Measurements from ENCODE around the gene DSCAM. TPM values are rescaled to one million over a fixed set of nuclear protein-coding genes. Genes with fewer than 3 reads are reported as not detected.

The DSCAM gene
- total RNA-seq, 1 donor from 2014 or later: not detected

DNA sequence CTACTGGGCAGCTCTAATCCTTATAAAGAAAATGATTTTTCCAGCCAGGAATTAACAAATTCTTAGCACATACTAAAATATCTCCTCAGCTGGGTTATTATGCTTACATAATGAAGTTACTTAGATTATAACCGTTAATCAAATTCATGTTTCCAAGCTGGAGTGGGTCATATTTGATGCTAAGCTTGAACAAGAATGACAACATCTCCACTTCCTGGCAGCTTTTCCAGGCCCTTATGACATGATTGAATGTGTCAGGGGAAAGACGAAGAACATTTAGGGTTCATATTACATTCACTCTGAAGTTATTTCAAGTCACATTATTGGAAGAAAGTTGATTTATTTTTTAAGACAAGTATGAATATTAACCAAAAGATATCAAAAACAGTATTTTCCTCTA is 646.0 kb downstream of the DSCAM start:
- Histone ChIP-seq H3K4me1 (no peaks in the 10 kb centered on the region), H3K27me3 (ENCODE audit: low read depth) (no peaks in the 10 kb centered on the region), H3K4me3 (no peak overlapping the region), H3K36me3 (no peaks in the 10 kb centered on the region), H3K9me3 (replicated peaks) (no peaks in the 10 kb centered on the region), H3K27ac (replicated peaks) (no peak overlapping the region)
- DNase-seq: no peak
- TF ChIP-seq, protein P1, sequence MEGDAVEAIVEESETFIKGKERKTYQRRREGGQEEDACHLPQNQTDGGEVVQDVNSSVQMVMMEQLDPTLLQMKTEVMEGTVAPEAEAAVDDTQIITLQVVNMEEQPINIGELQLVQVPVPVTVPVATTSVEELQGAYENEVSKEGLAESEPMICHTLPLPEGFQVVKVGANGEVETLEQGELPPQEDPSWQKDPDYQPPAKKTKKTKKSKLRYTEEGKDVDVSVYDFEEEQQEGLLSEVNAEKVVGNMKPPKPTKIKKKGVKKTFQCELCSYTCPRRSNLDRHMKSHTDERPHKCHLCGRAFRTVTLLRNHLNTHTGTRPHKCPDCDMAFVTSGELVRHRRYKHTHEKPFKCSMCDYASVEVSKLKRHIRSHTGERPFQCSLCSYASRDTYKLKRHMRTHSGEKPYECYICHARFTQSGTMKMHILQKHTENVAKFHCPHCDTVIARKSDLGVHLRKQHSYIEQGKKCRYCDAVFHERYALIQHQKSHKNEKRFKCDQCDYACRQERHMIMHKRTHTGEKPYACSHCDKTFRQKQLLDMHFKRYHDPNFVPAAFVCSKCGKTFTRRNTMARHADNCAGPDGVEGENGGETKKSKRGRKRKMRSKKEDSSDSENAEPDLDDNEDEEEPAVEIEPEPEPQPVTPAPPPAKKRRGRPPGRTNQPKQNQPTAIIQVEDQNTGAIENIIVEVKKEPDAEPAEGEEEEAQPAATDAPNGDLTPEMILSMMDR (IDR thresholded peaks at IDR 0.05; ENCODE audit: borderline replicate concordance): no peak
- intact Hi-C loops (cut with micrococcal nuclease): no loop called here

- intact Hi-C loops (cut with micrococcal nuclease): no loop called here
- no peaks in the 10 kb centered on the region for H3K9me3 ChIP-seq (replicated peaks)
- no peak for DNase-seq
- no peak overlapping the region for H3K27ac ChIP-seq (replicated peaks)
- H3K4me1 ChIP-seq: no peaks in the 10 kb centered on the region
- TF ChIP-seq, protein P1 (IDR thresholded peaks at IDR 0.05; ENCODE audit: borderline replicate concordance): no peak
- H3K27me3 ChIP-seq (ENCODE audit: low read depth): no peaks in the 10 kb centered on the region
- no peak overlapping the region for H3K4me3 ChIP-seq
- H3K36me3 ChIP-seq: no peaks in the 10 kb centered on the region
These were observed 646.8 kb downstream of the DSCAM start for GRCh38 chr21:40200126-40200525.

GRCh38 chr21:40194185-40194980 is 652.6 kb downstream of the DSCAM start:
- no peak for DNase-seq
- Histone ChIP-seq H3K4me3 (no peak overlapping the region), H3K36me3 (no peaks in the 10 kb centered on the region), H3K27ac (replicated peaks) (no peak overlapping the region), H3K9me3 (replicated peaks) (no peaks in the 10 kb centered on the region), H3K4me1 (no peaks in the 10 kb centered on the region), H3K27me3 (ENCODE audit: low read depth) (peaks cover 18% of the 10 kb centered on the region)
- TF ChIP-seq, protein P1 (IDR thresholded peaks at IDR 0.05; ENCODE audit: borderline replicate concordance): no peak
- intact Hi-C loops (cut with micrococcal nuclease): no loop called here

DNA sequence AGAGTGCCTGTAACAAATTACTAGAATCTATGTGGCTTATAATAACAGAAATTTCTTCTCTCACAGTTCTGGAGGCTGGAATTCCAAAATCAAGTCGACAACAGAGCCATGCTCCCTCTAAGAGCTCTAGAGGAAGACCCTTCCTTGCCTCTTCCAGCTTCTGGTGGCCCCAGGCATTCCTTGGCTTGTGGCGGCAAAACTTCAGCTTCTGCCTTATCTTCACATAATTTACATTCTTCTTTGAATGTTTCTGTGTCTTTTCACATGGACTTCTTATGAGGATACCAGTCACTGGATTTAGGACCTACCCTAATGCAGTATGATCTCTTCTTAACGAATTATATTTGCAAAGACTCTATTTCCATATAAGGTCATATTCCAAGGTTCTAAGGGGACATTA is 655.3 kb downstream of the DSCAM start:
- Histone ChIP-seq H3K36me3 (no peaks in the 10 kb centered on the region), H3K4me1 (no peaks in the 10 kb centered on the region), H3K9me3 (replicated peaks) (no peaks in the 10 kb centered on the region), H3K27ac (replicated peaks) (no peak overlapping the region), H3K4me3 (no peak overlapping the region), H3K27me3 (ENCODE audit: low read depth) (peaks cover 33% of the 10 kb centered on the region)
- DNase-seq: no peak
- TF ChIP-seq, protein P1 (IDR thresholded peaks at IDR 0.05; ENCODE audit: borderline replicate concordance): no peak
- intact Hi-C loops (cut with micrococcal nuclease): no loop called here

DNA sequence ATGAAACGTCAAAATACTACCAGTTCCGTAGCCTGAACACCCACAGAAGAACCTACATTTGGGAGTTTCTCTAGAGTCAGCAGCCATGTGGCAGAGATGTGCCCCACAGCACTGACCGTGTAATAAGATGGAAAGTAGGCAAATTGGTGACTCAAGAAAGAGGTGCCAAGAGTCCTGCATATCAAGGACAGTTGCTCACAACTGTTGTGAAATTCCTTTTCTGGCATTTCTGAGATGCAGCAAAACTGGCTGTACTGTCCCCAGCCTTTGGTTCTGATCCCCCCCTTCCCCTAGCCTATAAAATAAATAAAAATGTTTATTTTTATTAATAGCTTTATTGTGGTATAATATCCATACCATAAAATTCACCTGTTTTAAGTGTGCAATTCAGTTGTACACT is 655.8 kb downstream of the DSCAM start:
- H3K9me3 ChIP-seq (replicated peaks): no peaks in the 10 kb centered on the region
- no peak for DNase-seq
- no peaks in the 10 kb centered on the region for H3K36me3 ChIP-seq
- TF ChIP-seq, protein P1 (IDR thresholded peaks at IDR 0.05; ENCODE audit: borderline replicate concordance): no peak
- no peak overlapping the region for H3K27ac ChIP-seq (replicated peaks)
- H3K27me3 ChIP-seq (ENCODE audit: low read depth): peaks cover 33% of the 10 kb centered on the region
- H3K4me1 ChIP-seq: no peaks in the 10 kb centered on the region
- H3K4me3 ChIP-seq: no peak overlapping the region
- intact Hi-C loops (cut with micrococcal nuclease): no loop called here

All from left ventricle myocardium inferior (tissue), 1 donor.